ENCODE results near the gene GPC1. TPM values are rescaled to one million over a fixed set of nuclear protein-coding genes. Genes with fewer than 3 reads are reported as not detected.

GPC1 gene
- total and polyA plus RNA-seq, 4 donors, result 23.2 to 62.5 (median 26.5) TPM

- 94 to 98% methylated on average over 6 of the region's 6 CpGs for WGBS, 2 donors
- no peak for ATAC-seq (ENCODE audit: insufficient read depth, low FRiP score)
These were observed 46.1 kb upstream of the GPC1 start for GRCh38 chr2:240389302-240389805.

GRCh38 chr2:240390091-240391073 is 45.1 kb upstream of the GPC1 start:
- Histone ChIP-seq H3K27ac (ENCODE audit: low read depth in 1 of 2, low read length in 1 of 2) (no peak overlapping the region), H3K9me3 (ENCODE audit: control insufficient read depth in 4 of 4, insufficient read depth in 3 of 4, low read length in 3 of 4) (no peaks in the 10 kb centered on the region), H3K4me3 (no peak overlapping the region), H3K9ac (ENCODE audit: insufficient read depth in 1 of 2, low read length in 2 of 2) (no peak overlapping the region), H3K4me1 (ENCODE audit: control insufficient read depth in 5 of 5, insufficient read depth in 5 of 5, low read length in 5 of 5) (peaks cover 0 to 12% (median 3%) of the 10 kb centered on the region in 5 donors), H3K27me3 (ENCODE audit: control insufficient read depth in 3 of 3, insufficient read depth in 3 of 3, low read length in 2 of 3) (no peaks in the 10 kb centered on the region), H3K36me3 (ENCODE audit: control insufficient read depth in 4 of 4, insufficient read depth in 4 of 4, low read length in 4 of 4) (no peaks in the 10 kb centered on the region)
- no peak for TF ChIP-seq CTCF (IDR thresholded peaks at IDR 0.05; ENCODE audit: control extremely low read depth, extremely low read depth)
- ATAC-seq (ENCODE audit: insufficient read depth, low FRiP score), result no peak
- WGBS, 2 donors, result 80 to 82% methylated on average over 25 to 28 of the region's 28 CpGs
- peak in 1 of 3 donors; percentile 11 for DNase-seq

More at GRCh38 chr2:240389302-240389805, 46.1 kb upstream of the GPC1 start:
- H3K36me3 ChIP-seq (ENCODE audit: control insufficient read depth in 4 of 4, insufficient read depth in 4 of 4, low read length in 4 of 4), result no peaks in the 10 kb centered on the region
- DNase-seq, result no peak
- no peak overlapping the region for H3K9ac ChIP-seq (ENCODE audit: insufficient read depth in 1 of 2, low read length in 2 of 2)
- no peak overlapping the region for H3K27ac ChIP-seq (ENCODE audit: low read depth in 1 of 2, low read length in 1 of 2)
- no peak for TF ChIP-seq CTCF (IDR thresholded peaks at IDR 0.05; ENCODE audit: control extremely low read depth, extremely low read depth)
- H3K4me3 ChIP-seq, result no peak overlapping the region
- H3K9me3 ChIP-seq (ENCODE audit: control insufficient read depth in 4 of 4, insufficient read depth in 3 of 4, low read length in 3 of 4), result no peaks in the 10 kb centered on the region
- peaks cover 0 to 12% (median 3%) of the 10 kb centered on the region in 5 donors for H3K4me1 ChIP-seq (ENCODE audit: control insufficient read depth in 5 of 5, insufficient read depth in 5 of 5, low read length in 5 of 5)
- H3K27me3 ChIP-seq (ENCODE audit: control insufficient read depth in 3 of 3, insufficient read depth in 3 of 3, low read length in 2 of 3), result no peaks in the 10 kb centered on the region

GRCh38 chr2:240391111-240392051 is 44.1 kb upstream of the GPC1 start:
- ATAC-seq (ENCODE audit: insufficient read depth, low FRiP score) (no peak), DNase-seq (peak in 1 of 3 donors; percentile 3)
- H3K27ac ChIP-seq (ENCODE audit: low read depth in 1 of 2, low read length in 1 of 2), result no peak overlapping the region
- no peaks in the 10 kb centered on the region for H3K36me3 ChIP-seq (ENCODE audit: control insufficient read depth in 4 of 4, insufficient read depth in 4 of 4, low read length in 4 of 4)
- H3K27me3 ChIP-seq (ENCODE audit: control insufficient read depth in 3 of 3, insufficient read depth in 3 of 3, low read length in 2 of 3), result no peaks in the 10 kb centered on the region
- H3K4me3 ChIP-seq, result no peak overlapping the region
- no peak overlapping the region for H3K9ac ChIP-seq (ENCODE audit: insufficient read depth in 1 of 2, low read length in 2 of 2)
- H3K9me3 ChIP-seq (ENCODE audit: control insufficient read depth in 4 of 4, insufficient read depth in 3 of 4, low read length in 3 of 4), result no peaks in the 10 kb centered on the region
- no peak for TF ChIP-seq CTCF (IDR thresholded peaks at IDR 0.05; ENCODE audit: control extremely low read depth, extremely low read depth)
- peaks cover 0 to 12% (median 3%) of the 10 kb centered on the region in 5 donors for H3K4me1 ChIP-seq (ENCODE audit: control insufficient read depth in 5 of 5, insufficient read depth in 5 of 5, low read length in 5 of 5)
- 91 to 93% methylated on average over 25 of the region's 25 CpGs for WGBS, 2 donors

Data from lung (tissue), 12 donors.